ENCODE results near the gene GPRC5C.

Gene GPRC5C

DNA sequence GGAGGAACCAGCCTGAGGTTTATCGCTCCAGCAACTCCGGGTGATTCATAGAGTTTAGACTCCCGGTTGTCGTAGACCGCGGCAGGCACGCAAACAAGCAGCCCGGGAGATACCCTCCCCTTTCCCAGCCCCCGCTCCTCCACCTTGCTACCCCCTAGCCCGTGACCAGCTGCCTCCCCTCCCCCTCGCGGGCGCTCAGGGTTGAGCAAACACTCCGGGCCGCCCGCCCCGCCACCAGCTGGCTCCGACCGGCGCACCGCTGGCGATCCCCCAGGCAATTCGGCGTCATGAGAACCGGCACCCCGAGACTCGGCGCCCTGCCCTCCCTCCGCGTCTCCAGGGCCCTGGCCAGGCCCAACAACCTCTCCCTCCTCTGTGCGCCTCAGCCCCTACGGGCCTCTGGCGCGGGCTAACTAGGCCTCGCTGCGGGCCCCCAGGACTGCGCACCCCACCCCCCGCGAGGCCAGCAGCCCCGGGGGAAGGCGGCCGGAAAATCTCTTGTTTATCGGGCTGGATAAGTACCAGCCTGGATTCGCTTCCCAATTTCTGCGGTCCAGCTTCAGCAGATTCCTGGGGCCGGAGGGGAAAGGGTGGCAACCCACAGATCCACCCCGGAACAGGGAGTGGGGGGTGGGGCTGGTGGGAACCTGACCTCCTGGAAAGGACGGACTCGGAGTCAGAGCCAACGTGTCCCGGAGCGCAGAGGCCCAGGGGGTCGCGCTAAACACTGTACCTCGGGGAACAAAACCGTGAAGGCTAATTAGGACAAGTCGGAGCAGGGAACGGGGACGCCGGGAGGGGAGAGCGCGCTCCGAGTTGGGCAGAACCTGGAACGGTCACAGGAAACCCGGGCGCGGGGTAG lies 951 bp upstream of the GPRC5C start:
- Histone ChIP-seq H3K36me3 (no peaks in the 10 kb centered on the region), H3K27ac (no peak overlapping the region), H3K9me3 (peaks cover 4% of the 10 kb centered on the region), H3K4me1 (ENCODE audit: control insufficient read depth in 1 of 2, insufficient read depth in 1 of 2, low read depth in 1 of 2, low read length in 1 of 2) (peaks cover 6 to 19% of the 10 kb centered on the region in 2 experiments), H3K27me3 (peaks cover 98% of the 10 kb centered on the region), H3K4me3 (ENCODE audit: low read depth in 1 of 2, low read length in 1 of 2) (no peak overlapping the region)
- TF ChIP-seq, protein P1, sequence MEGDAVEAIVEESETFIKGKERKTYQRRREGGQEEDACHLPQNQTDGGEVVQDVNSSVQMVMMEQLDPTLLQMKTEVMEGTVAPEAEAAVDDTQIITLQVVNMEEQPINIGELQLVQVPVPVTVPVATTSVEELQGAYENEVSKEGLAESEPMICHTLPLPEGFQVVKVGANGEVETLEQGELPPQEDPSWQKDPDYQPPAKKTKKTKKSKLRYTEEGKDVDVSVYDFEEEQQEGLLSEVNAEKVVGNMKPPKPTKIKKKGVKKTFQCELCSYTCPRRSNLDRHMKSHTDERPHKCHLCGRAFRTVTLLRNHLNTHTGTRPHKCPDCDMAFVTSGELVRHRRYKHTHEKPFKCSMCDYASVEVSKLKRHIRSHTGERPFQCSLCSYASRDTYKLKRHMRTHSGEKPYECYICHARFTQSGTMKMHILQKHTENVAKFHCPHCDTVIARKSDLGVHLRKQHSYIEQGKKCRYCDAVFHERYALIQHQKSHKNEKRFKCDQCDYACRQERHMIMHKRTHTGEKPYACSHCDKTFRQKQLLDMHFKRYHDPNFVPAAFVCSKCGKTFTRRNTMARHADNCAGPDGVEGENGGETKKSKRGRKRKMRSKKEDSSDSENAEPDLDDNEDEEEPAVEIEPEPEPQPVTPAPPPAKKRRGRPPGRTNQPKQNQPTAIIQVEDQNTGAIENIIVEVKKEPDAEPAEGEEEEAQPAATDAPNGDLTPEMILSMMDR (IDR thresholded peaks at IDR 0.05) = no peak

GRCh38 chr17:74432424-74432690 lies 469 bp downstream of the GPRC5C start:
- no peak overlapping the region for H3K4me3 ChIP-seq (ENCODE audit: low read depth in 1 of 2, low read length in 1 of 2)
- no peak overlapping the region for H3K27ac ChIP-seq
- peaks cover 4% of the 10 kb centered on the region for H3K9me3 ChIP-seq
- H3K4me1 ChIP-seq (ENCODE audit: control insufficient read depth in 1 of 2, insufficient read depth in 1 of 2, low read depth in 1 of 2, low read length in 1 of 2) = peaks cover 6 to 19% of the 10 kb centered on the region in 2 experiments
- TF ChIP-seq, protein P1 (IDR thresholded peaks at IDR 0.05) = no peak
- peaks cover 100% of the 10 kb centered on the region for H3K27me3 ChIP-seq
- no peaks in the 10 kb centered on the region for H3K36me3 ChIP-seq

DNA sequence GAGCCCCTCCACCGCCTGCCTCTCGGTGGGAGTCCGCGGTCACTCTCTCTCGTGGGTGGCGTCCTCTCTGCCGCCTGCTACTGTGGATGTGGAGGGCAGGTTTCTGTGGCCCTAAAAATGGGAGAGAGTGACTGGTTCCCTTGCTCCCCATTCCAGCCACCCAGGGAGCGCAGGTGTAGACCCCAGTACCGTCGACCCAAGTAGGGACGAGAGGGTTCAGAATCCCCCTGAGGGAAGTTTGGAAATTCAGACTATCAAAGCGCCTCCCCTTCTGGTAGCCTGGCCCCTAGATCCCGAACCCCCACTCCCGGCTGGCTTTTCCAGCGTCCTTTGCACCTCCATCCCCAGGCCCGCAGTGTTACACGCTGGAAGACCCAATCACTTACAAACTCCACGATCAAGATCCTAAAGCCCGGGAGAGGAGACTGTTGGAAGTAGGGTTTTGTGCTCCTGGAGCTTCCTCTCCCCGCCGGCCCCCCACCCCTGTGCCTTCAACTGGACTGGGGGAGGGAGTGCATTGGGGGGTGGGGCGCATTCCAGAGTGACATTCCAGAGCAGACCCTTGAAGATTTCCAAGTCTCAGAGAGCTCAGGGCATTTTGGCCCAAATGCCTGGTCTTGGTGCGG lies 991 bp downstream of the GPRC5C start:
- Histone ChIP-seq H3K27me3 (peaks cover 94% of the 10 kb centered on the region), H3K4me3 (ENCODE audit: low read depth in 1 of 2, low read length in 1 of 2) (no peak overlapping the region), H3K9me3 (peaks cover 4% of the 10 kb centered on the region), H3K4me1 (ENCODE audit: control insufficient read depth in 1 of 2, insufficient read depth in 1 of 2, low read depth in 1 of 2, low read length in 1 of 2) (peaks cover 6 to 19% of the 10 kb centered on the region in 2 experiments), H3K27ac (no peak overlapping the region), H3K36me3 (no peaks in the 10 kb centered on the region)
- TF ChIP-seq, protein P1 (IDR thresholded peaks at IDR 0.05) = no peak

DNA sequence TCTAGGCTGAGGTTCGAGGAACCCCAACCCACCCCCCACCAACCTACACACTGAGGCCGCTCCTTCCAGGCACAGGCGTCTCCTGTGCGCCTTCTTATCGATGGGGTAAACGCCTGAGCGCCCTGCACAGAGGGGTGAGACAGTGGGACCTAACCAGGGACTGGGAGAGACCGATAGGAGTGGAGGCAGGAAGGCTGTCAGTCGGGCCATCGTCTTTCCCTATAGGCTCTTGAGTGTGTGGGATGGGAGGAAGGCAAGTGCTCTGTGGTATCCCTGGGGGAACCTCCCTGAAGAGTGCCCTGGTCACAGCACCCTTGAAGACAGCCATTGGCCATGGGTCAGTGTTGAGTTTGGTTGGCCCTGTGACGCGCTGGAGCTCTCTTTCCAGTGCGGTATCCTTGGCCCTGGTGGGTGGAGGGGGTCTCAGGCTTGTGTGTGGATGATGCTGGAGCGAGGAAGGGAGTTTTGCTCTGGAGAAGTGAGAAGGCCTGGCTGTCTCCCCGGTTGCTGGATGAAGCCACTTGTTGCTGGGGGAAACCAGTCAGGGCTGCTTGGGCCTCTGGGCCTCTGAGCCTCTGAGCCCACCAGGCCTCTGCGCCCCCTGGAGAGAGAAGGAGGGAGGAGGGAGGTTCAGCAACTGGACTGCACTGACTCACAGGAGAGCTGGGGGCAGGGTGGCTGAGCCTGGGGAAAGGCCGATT lies 1.7 kb downstream of the GPRC5C start:
- Histone ChIP-seq H3K9me3 (peaks cover 9% of the 10 kb centered on the region), H3K27me3 (peaks cover 87% of the 10 kb centered on the region), H3K4me3 (ENCODE audit: low read depth in 1 of 2, low read length in 1 of 2) (no peak overlapping the region), H3K36me3 (no peaks in the 10 kb centered on the region), H3K27ac (no peak overlapping the region), H3K4me1 (ENCODE audit: control insufficient read depth in 1 of 2, insufficient read depth in 1 of 2, low read depth in 1 of 2, low read length in 1 of 2) (peaks cover 6 to 19% of the 10 kb centered on the region in 2 experiments)
- TF ChIP-seq, protein P1 (IDR thresholded peaks at IDR 0.05) = no peak

GRCh38 chr17:74435775-74436359 lies 4.0 kb downstream of the GPRC5C start:
- H3K4me1 ChIP-seq (ENCODE audit: control insufficient read depth in 1 of 2, insufficient read depth in 1 of 2, low read depth in 1 of 2, low read length in 1 of 2) = peaks cover 6 to 16% of the 10 kb centered on the region in 2 experiments
- H3K27me3 ChIP-seq = peaks cover 82% of the 10 kb centered on the region
- no peaks in the 10 kb centered on the region for H3K36me3 ChIP-seq
- TF ChIP-seq, protein P1 (IDR thresholded peaks at IDR 0.05) = no peak
- no peak overlapping the region for H3K4me3 ChIP-seq (ENCODE audit: low read depth in 1 of 2, low read length in 1 of 2)
- peaks cover 16% of the 10 kb centered on the region for H3K9me3 ChIP-seq
- no peak overlapping the region for H3K27ac ChIP-seq
